Right renal cortex interstitium (tissue), 3 donors: ENCODE measurements around the gene ZNF668. TPM values are rescaled to one million over a fixed set of nuclear protein-coding genes. Genes with fewer than 3 reads are reported as not detected.
"Not testable (repeated sequence)": the region's sequence is repeated elsewhere in the genome, so short reads cannot be mapped to it uniquely, and the experiment has no call there.

Source experiments
- DNase-seq, 3 donors: peaks; one replicate each; pipeline ENCODE4 v3.0.0-alpha.2; 2013; ENCODE audit warnings: low read depth in 3 of 3, low spot score in 2 of 3
- polyA plus RNA-seq, 3 donors: library from polyadenylated mRNA; unstranded; fragments of 120-200 nt; gene quantifications; one replicate each; pipeline ENCODE4 v1.2.1, GENCODE V29; 2013; ENCODE audit not compliant: insufficient read length in 3 of 3

The ZNF668 gene
- polyA plus RNA-seq, 3 donors = 3.2 to 4.1 (median 3.7) TPM

DNA sequence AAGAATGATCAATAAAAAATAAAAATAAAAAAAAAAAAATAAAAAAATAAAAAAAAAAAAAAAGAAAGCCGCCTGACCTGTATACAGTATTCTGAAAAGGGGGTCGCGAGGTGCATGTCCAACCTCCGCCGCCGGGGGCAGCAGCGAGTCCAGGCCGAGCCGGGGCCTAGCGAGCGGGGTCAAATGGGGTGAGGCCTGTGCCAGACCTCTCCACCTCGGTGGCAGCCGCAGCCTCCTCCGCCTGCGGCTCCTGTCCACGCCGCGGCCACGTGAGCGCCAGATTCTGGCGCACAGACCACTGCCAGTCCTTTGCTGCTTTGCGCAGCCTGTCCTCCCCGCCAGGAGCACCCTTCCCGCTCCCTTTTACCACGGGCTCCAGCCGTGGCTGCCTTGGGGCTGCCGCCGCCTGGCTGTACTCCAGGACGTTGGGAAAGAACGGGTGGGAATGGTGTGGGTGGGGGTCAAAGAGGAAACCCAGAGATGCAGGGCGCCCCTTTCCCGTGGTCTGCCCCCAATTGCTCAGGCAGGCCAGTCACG, 31.7 kb upstream of the ZNF668 start:
- no peak for DNase-seq

DNA sequence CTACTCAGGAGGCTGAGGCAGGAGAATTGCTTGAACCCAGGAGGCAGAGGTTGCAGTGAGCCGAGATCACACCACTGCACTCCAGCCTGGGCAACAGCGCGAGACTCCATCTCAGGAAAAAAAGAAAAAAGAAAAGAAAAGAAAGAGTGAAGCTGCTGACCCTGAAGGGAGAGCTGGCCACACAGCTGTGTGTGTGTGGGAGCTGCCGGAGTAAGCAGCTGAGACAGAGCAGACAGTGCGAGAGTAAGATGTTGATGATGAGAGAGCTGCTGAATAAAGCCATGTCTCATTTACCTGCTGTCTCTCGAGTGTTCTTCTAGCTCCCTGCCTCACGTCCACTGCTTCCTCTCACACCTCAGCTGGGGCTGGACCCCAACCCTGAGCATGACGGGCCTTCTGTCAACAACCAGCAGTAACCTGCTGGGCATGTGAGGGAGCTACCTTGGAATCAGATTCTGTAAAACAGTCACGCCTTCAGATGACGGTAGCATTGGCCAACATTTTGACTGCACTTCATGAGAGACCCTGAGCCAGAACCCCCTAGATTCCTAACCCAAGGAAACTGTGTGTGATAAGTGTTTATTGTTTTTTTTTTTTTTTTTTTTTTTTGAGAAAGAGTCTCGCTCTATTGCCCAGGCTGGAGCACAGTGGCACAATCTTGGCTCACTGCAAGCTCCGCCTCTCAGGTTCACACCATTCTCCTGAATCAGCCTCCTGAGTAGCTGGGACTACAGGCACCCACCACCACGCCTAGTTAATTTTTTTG, 27.0 kb upstream of the ZNF668 start:
- DNase-seq = not testable (repeated sequence)

DNA sequence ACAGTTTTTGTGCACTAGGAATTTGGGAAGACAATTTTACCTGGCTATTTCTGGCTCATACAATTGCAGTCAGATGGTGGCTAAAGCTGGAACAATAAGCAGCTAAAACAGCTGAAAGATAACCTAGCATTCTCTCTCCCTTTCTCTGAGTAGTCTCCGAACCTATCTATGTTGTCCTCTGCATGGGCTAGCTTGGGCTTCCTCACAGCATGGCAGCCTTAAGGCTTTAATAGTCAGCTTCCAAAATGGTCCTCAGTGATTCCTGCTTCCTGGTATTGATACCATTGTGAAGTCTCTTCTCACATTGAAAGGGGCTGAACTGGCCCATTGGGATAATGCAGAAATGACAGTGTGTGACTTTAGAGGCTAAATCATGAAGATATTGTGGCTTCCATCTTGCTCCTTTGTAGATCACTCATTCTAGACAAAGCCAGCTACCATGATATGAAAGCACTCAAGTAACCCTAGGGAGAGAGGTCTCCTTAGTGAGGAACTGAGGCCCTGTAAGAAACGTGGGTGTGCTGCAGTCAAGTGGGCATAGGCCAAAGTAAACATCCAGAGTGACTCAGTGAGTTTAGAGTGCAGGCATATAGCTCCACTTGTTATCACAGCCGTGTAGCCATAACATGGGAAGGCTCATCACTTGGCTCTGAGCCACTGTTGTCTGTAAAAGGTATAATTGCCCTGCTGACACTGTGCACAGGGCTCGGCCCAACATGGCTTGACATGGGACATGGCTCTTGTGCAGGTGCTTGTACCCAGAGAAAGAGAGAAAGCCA, 26.0 kb upstream of the ZNF668 start:
- no peak for DNase-seq

GRCh38 chr16:31094424-31095120, 20.5 kb upstream of the ZNF668 start, which contains the start of gene VKORC1:
VKORC1 (minus strand) TSS chr16:31094797; CDS start chr16:31094729, 68 bp downstream.
- DNase-seq = peak; percentile 67 to 86 (median 75)

- DNase-seq = no peak
These were observed 20.0 kb upstream of the ZNF668 start for GRCh38 chr16:31094088-31094423.

GRCh38 chr16:31093132-31093703, 19.2 kb upstream of the ZNF668 start:
- DNase-seq = no peak

DNA sequence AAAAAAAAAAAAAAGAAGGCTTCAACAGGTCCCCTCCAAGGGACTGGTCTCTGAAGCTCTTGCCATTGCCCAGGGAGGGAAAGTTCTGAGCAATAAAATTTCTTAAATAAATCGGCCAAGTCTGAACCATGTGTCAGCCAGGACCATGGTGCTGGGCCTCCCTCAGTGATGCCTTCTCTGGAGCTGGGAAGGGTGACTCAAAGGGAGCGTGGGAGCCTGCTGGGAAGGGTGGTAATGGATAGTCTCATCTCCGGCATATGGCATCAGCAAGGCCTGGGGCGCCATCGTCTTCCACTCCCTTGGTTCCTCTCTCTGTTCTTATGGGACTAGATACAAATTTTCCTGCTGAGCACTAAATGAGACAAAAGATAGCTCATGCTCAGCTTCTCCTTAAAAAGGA, 18.3 kb upstream of the ZNF668 start:
- no peak for DNase-seq

DNA sequence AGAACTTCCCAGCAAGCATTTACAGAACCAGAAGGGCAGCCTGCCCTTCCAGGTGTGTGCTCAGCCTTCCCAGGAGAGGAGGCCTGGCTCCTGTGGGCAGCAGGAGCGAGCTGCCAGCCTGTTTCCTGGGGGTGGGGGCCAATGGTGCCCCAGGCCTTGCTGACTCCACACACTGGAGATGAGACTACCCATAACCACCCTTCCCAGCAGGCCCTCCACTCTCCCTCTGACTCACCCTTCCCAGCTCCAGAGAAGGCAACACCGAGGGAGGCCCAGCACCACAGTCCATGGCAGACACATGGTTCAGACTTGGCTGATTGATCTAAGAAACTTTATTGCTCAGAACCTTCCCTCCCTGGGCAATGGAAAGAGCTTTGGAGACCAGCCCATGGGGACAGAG, 16.5 kb upstream of the ZNF668 start:
- DNase-seq = no peak

- DNase-seq = no peak
These were observed 15.2 kb upstream of the ZNF668 start for GRCh38 chr16:31089199-31089598.

DNA sequence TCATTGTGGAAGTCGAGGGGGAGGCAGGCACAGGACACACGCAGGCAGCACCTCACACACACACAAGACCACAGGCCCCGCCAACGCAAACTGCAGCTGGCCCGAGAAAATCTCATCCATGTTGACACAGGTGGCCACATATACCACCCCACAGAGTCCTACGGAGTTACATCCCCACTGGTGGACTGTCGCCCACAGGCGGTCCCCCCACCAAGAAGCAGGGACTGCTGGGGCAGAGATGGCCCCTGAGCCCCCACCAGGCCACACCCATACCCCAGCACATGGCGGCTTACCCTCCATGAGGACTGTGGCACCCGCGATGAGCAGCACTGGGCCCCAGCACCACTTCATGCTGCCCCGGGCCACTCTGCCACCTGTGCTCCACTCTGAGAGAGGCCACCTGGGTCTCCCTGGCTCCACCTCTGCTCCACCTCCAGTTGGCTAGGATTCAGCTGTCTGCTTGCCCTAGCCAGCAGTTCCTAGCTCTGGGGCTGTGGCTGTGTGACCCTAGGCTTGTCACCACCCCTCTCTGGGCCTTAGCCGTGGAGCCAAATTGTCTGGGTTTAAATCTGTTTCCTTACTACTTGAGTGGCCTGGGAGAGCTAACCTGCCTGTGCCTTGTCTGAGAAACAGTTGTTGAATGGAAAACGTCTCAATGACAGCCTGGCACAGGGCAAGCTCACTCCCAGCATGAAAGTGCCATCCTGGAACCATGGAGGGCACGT, 14.6 kb upstream of the ZNF668 start, which contains the start of gene PRSS53:
Gene PRSS53 (minus strand): TSS at position 485 of the 725 bp plus-strand sequence. CDS start 134 bp downstream, at position 351.
- DNase-seq = no peak

- DNase-seq = no peak
These were observed 13.9 kb upstream of the ZNF668 start for GRCh38 chr16:31087971-31088370.

DNA sequence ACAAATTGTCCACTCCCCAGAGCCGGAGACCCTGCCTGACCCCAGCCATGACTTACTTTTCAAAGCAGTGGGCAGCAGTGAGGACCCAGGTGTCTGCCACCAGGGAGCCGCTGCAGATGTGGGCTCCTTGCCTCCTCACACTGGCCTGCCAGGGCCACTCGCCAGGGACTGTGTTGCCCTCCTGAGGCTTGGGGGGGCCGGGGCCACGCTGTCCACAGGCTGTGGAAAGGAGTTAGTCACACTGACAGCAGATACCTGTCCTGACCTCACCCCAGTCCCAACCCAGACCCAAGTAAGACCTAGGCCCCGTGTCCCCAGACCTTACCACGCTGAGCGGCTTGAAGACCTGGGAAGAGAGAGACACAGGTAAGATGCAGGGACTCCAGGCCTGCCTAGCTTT, 13.4 kb upstream of the ZNF668 start:
- DNase-seq = no peak

GRCh38 chr16:31086629-31086906, 12.5 kb upstream of the ZNF668 start:
- DNase-seq = no peak

GRCh38 chr16:31085873-31086628, 12.0 kb upstream of the ZNF668 start:
- no peak for DNase-seq

GRCh38 chr16:31085411-31085810, 11.4 kb upstream of the ZNF668 start:
- no peak for DNase-seq

DNA sequence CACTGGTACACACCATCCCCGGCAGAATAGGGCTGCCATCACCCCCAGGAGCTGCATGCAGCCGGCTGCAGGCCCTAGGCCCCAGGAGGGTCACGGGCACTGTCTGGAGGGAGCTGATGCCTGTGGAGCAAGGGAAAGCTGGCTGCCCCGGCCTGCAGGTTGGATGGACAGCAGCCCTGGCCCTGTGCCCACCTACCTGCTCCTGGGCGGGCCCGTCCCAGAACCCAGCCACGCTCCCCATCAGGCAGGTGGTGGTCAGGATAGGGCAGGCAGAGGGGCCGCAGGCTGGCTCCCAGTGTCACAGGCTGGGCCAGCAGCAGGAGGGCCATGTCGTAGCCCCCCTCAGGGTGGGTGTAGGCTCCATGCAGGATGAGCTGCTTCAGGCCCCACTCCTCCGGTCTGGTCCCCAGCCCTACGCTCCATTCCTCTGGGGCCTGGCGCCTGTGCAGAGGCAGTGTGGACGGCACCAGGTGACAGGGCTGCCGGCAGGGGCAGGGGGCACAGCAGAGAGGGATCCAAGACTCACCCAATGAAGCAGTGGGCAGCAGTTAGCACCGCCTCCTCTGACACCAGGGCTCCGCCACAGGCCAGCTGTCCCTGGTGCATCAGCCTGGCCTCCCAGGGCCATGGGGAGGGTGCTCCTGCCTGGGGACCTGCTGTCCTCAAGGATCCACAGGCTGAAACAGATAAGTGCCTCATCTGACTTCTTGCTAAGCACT, 10.7 kb upstream of the ZNF668 start:
- DNase-seq = no peak

DNA sequence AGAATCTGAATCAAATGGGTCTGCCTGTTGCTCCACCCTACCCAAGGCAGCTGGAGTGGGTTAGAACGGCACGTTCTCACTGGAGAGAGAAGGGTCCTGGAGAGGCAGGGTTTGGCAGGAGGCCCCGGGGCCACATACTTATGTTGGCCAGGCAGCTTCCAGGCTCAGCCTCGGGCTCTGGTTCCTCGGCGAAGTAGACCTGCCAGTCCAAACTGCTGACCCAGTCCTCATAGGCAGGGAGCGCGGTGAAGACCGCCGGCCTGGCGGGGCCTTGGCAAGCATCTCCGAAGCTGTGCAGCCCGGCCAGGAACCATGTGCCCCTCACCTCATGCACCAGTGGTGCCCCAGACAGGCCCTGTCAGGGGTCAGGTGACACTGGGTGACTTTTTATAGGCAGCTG, 9.9 kb upstream of the ZNF668 start:
- DNase-seq = no peak

- no peak for DNase-seq
These were observed 9.5 kb upstream of the ZNF668 start for GRCh38 chr16:31083556-31083955.

- no peak for DNase-seq
These were observed 9.0 kb upstream of the ZNF668 start for GRCh38 chr16:31083081-31083480.
